GM20000 (cell line): ENCODE data around the gene DEAF1.

ENCODE experiments used
- DNase-seq: peaks from one replicate; pipeline ENCODE4 v3.0.0; 2012; ENCODE audit warnings: low spot score
- CTCF ChIP-seq: IDR thresholded peaks from 2 replicates; pipeline ENCODE4 v1.5.1; 2012; ENCODE audit warnings: mild to moderate bottlenecking, control low read depth; ENCODE audit errors: extremely low read depth, missing control alignments

The DEAF1 gene

GRCh38 chr11:643366-643765 is 51.7 kb downstream of the DEAF1 start:
- no peak for DNase-seq
- TF ChIP-seq CTCF, result no peak

GRCh38 chr11:641806-642370 is 53.1 kb downstream of the DEAF1 start:
- DNase-seq, result no peak

GRCh38 chr11:640021-640706 is 54.9 kb downstream of the DEAF1 start:
- no peak for TF ChIP-seq CTCF
- no peak for DNase-seq

More at GRCh38 chr11:641806-642370, 53.1 kb downstream of the DEAF1 start:
- no peak for TF ChIP-seq CTCF

- TF ChIP-seq CTCF, result no peak
- no peak for DNase-seq
Measured at GRCh38 chr11:639332-639955, 55.6 kb downstream of the DEAF1 start.

GRCh38 chr11:638631-639331 is 56.2 kb downstream of the DEAF1 start:
- DNase-seq, result no peak
- TF ChIP-seq CTCF, result no peak

GRCh38 chr11:637593-638521 is 57.2 kb downstream of the DEAF1 start:
- no peak for TF ChIP-seq CTCF
- no peak for DNase-seq

- TF ChIP-seq CTCF, result no peak
- DNase-seq, result no peak
Measured at GRCh38 chr11:637333-637592, 57.8 kb downstream of the DEAF1 start.
